H9 (cell line): ENCODE measurements around the gene PDXK. TPM values are rescaled to one million over a fixed set of nuclear protein-coding genes. Genes with fewer than 3 reads are reported as not detected.

Source experiments
- DNase-seq: peaks from one replicate; pipeline ENCODE4 v3.0.0-alpha.2; 2017
- H2AFZ ChIP-seq: one replicate; pipeline ENCODE4 v1.6.1; 2013; ENCODE audit warnings: mild to moderate bottlenecking, low read length, control low read depth, moderate library complexity
- H2AK5ac ChIP-seq: 2 replicates; pipeline ENCODE4 v1.6.1; 2013; ENCODE audit warnings: low read length, control low read depth, mixed read lengths; ENCODE audit not compliant: insufficient read length
- H2BK120ac ChIP-seq: one replicate; pipeline ENCODE4 v1.6.1; 2013; ENCODE audit warnings: low read depth, mild to moderate bottlenecking, low read length, control low read depth, inconsistent platforms; ENCODE audit not compliant: poor library complexity, severe bottlenecking
- H2BK12ac ChIP-seq: 2 replicates; pipeline ENCODE4 v1.6.1; 2013; ENCODE audit warnings: low read length, control low read depth, mixed read lengths, low read depth; ENCODE audit not compliant: insufficient read length
- H2BK15ac ChIP-seq: 2 replicates; pipeline ENCODE4 v1.6.1; 2013; ENCODE audit warnings: low read depth, low read length, control low read depth
- H2BK20ac ChIP-seq: one replicate; pipeline ENCODE4 v1.6.1; 2013; ENCODE audit warnings: low read depth, mild to moderate bottlenecking, low read length, control low read depth, inconsistent platforms; ENCODE audit not compliant: poor library complexity, severe bottlenecking
- H2BK5ac ChIP-seq: 2 replicates; pipeline ENCODE4 v1.6.1; 2013; ENCODE audit warnings: low read length, control low read depth, mixed read lengths; ENCODE audit not compliant: insufficient read length
- H3K14ac ChIP-seq: 2 replicates; pipeline ENCODE4 v1.6.1; 2013; ENCODE audit warnings: low read length, control low read depth; ENCODE audit not compliant: insufficient read depth
- H3K18ac ChIP-seq: 2 replicates; pipeline ENCODE4 v1.6.1; 2013; ENCODE audit warnings: low read depth, mild to moderate bottlenecking, mixed read lengths, low read length, control low read depth; ENCODE audit not compliant: insufficient read length
- H3K23ac ChIP-seq: 2 replicates; pipeline ENCODE4 v1.6.1; 2013; ENCODE audit warnings: low read length, control low read depth, mixed read lengths, low read depth; ENCODE audit not compliant: insufficient read length
- H3K23me2 ChIP-seq: 2 replicates; pipeline ENCODE4 v1.6.1; 2013; ENCODE audit warnings: low read depth, mild to moderate bottlenecking, mixed read lengths, low read length, control low read depth; ENCODE audit not compliant: insufficient read length, poor library complexity, severe bottlenecking
- H3K27ac ChIP-seq: 2 replicates; pipeline ENCODE4 v1.5.1; 2013; ENCODE audit warnings: low read length, control low read depth, mixed read lengths, low read depth; ENCODE audit not compliant: insufficient read length
- H3K27me3 ChIP-seq: 2 replicates; pipeline ENCODE4 v1.6.1; 2013; ENCODE audit warnings: low read length, control low read depth, inconsistent platforms; ENCODE audit not compliant: insufficient read depth
- H3K4ac ChIP-seq: 2 replicates; pipeline ENCODE4 v1.6.1; 2013; ENCODE audit warnings: low read depth, mild to moderate bottlenecking, control low read depth, inconsistent platforms, low read length, moderate library complexity
- H3K4me1 ChIP-seq: 2 replicates; pipeline ENCODE4 v1.6.1; 2013; ENCODE audit warnings: low read length, control low read depth, inconsistent platforms; ENCODE audit not compliant: insufficient read depth
- H3K4me2 ChIP-seq: 2 replicates; pipeline ENCODE4 v1.6.1; 2013; ENCODE audit warnings: low read length, control low read depth, mixed read lengths; ENCODE audit not compliant: insufficient read length, insufficient read depth
- H3K56ac ChIP-seq: 2 replicates; pipeline ENCODE4 v1.6.1; 2013; ENCODE audit warnings: low read depth, mild to moderate bottlenecking, mixed read lengths, low read length, control low read depth; ENCODE audit not compliant: insufficient read length
- H3K79me1 ChIP-seq: 2 replicates; pipeline ENCODE4 v1.6.1; 2013; ENCODE audit warnings: low read depth, mild to moderate bottlenecking, moderate library complexity, low read length, control low read depth, inconsistent platforms; ENCODE audit not compliant: insufficient read depth, poor library complexity, severe bottlenecking
- H3K79me2 ChIP-seq: 2 replicates; pipeline ENCODE4 v1.6.1; 2013; ENCODE audit warnings: low read length, control low read depth, inconsistent platforms; ENCODE audit not compliant: insufficient read depth
- H3K9ac ChIP-seq: 2 replicates; pipeline ENCODE4 v1.6.1; 2013; ENCODE audit warnings: low read length, control low read depth, mixed read lengths; ENCODE audit not compliant: insufficient read length; ENCODE audit errors: extremely low read depth
- H3K9me3 ChIP-seq: one replicate; pipeline ENCODE4 v1.6.1; 2013; ENCODE audit warnings: low read depth, low read length, inconsistent platforms; ENCODE audit not compliant: control insufficient read depth
- H3T11ph ChIP-seq: one replicate; pipeline ENCODE4 v1.6.1; 2013; ENCODE audit warnings: mild to moderate bottlenecking, low read length, control low read depth, inconsistent platforms
- H4K20me1 ChIP-seq: one replicate; pipeline ENCODE4 v1.6.1; 2013; ENCODE audit not compliant: control insufficient read depth, insufficient read length, insufficient read depth
- H4K5ac ChIP-seq: 2 replicates; pipeline ENCODE4 v1.6.1; 2013; ENCODE audit warnings: low read depth, mild to moderate bottlenecking, mixed read lengths, low read length, control low read depth; ENCODE audit not compliant: insufficient read length
- H4K8ac ChIP-seq: replicated peaks from 2 replicates; pipeline ENCODE4 v1.6.1; 2013; ENCODE audit warnings: low read length, control low read depth, mixed read lengths, low read depth; ENCODE audit not compliant: insufficient read length
- H4K91ac ChIP-seq: 2 replicates; pipeline ENCODE4 v1.6.1; 2013; ENCODE audit warnings: low read depth, mild to moderate bottlenecking, moderate library complexity, mixed read lengths, low read length, control low read depth; ENCODE audit not compliant: insufficient read length
- H3K27ac Mint-ChIP-seq, 3 experiments: 2 replicates in 2 of 3; 3 replicates in 1 of 3; pipeline ENCODE4 v1.8.0; 2020 to 2021; ENCODE audit warnings: mixed read lengths in 3 of 3, mild to moderate bottlenecking in 1 of 3, moderate library complexity in 1 of 3
- H3K27me3 Mint-ChIP-seq: 2 replicates; pipeline ENCODE4 v1.8.0; 2021; ENCODE audit warnings: low read depth, mild to moderate bottlenecking, moderate library complexity, mixed read lengths
- H3K36me3 Mint-ChIP-seq, 3 experiments: 2 replicates in 2 of 3; 3 replicates in 1 of 3; pipeline ENCODE4 v1.8.0; 2020 to 2021; ENCODE audit warnings: low read depth in 3 of 3, mixed read lengths in 3 of 3; ENCODE audit not compliant: insufficient read depth in 1 of 3
- H3K4me1 Mint-ChIP-seq, 2 experiments: 2 replicates each; pipeline ENCODE4 v1.8.0; 2020; ENCODE audit warnings: mixed read lengths in 2 of 2
- H3K4me3 Mint-ChIP-seq, 2 experiments: 2 replicates in 1 of 2; 3 replicates in 1 of 2; pipeline ENCODE4 v1.8.0; 2020 to 2021; ENCODE audit warnings: mild to moderate bottlenecking in 2 of 2, mixed read lengths in 2 of 2, moderate library complexity in 1 of 2
- H3K9me3 Mint-ChIP-seq, 2 experiments: 2 replicates in 1 of 2; 3 replicates in 1 of 2; pipeline ENCODE4 v1.8.0; 2020; ENCODE audit warnings: mild to moderate bottlenecking in 2 of 2, mixed read lengths in 2 of 2, moderate library complexity in 1 of 2
- WGBS: extraction: QIAGEN DNeasy Blood & Tissue Kit; methylation state at CpG from one replicate; pipeline ENCODE4 v1.1.7; 2013; ENCODE audit warnings: missing lambda C conversion rate, low lambda C conversion rate, mixed read lengths; ENCODE audit not compliant: insufficient read length; ENCODE audit errors: extremely low coverage; 5-methylcytosine and 5-hydroxymethylcytosine counted together
- total RNA-seq: library from RNA; stranded (reverse); gene quantifications from 2 replicates; pipeline ENCODE4 v1.2.1, GENCODE V29; 2021
- TF ChIP-seq, protein P1 (sequence below): fragments of 200-600 bp; sonication (generic); conservative IDR thresholded peaks from 3 replicates; pipeline ENCODE4 v1.8.0; 2021; ENCODE audit warnings: antibody characterized with exemption, mild to moderate bottlenecking

PDXK gene
- total RNA-seq, 1 experiment from 2014 or later = 109 TPM

GRCh38 chr21:43716376-43717165, 2.4 kb upstream of the PDXK start:
- Histone ChIP-seq H3K18ac (no peak overlapping the region), H2BK5ac (no peak overlapping the region), H4K20me1 (no peaks in the 10 kb centered on the region), H3K9ac (no peak overlapping the region), H4K8ac (no peak overlapping the region), H3K27ac (no peak overlapping the region), H4K5ac (no peak overlapping the region), H3T11ph (no peak overlapping the region), H2AFZ (no peak overlapping the region), H2BK15ac (no peak overlapping the region), H3K4me2 (no peak overlapping the region), H3K4ac (no peak overlapping the region), H2BK20ac (no peak overlapping the region), H4K91ac (no peak overlapping the region), H2BK120ac (no peak overlapping the region), H2BK12ac (no peak overlapping the region), H3K79me1 (no peaks in the 10 kb centered on the region), H3K4me1 (peaks cover 2% of the 10 kb centered on the region; the same call in 1 of the 2 replicates), H3K56ac (no peak overlapping the region), H3K14ac (no peak overlapping the region), H2AK5ac (no peak overlapping the region), H3K79me2 (peaks cover 7% of the 10 kb centered on the region; the same call in 1 of the 2 replicates), H3K27me3 (no peaks in the 10 kb centered on the region; the same call in 1 of the 2 replicates), H3K9me3 (no peaks in the 10 kb centered on the region), H3K23ac (no peak overlapping the region), H3K23me2 (peaks cover 8% of the 10 kb centered on the region)
- DNase-seq = no peak
- whole genome bisulfite sequencing = no CpG with 5 or more reads among the region's 12 CpGs
- TF ChIP-seq, protein P1, sequence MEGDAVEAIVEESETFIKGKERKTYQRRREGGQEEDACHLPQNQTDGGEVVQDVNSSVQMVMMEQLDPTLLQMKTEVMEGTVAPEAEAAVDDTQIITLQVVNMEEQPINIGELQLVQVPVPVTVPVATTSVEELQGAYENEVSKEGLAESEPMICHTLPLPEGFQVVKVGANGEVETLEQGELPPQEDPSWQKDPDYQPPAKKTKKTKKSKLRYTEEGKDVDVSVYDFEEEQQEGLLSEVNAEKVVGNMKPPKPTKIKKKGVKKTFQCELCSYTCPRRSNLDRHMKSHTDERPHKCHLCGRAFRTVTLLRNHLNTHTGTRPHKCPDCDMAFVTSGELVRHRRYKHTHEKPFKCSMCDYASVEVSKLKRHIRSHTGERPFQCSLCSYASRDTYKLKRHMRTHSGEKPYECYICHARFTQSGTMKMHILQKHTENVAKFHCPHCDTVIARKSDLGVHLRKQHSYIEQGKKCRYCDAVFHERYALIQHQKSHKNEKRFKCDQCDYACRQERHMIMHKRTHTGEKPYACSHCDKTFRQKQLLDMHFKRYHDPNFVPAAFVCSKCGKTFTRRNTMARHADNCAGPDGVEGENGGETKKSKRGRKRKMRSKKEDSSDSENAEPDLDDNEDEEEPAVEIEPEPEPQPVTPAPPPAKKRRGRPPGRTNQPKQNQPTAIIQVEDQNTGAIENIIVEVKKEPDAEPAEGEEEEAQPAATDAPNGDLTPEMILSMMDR = no peak
- Mint-ChIP-seq H3K4me3 (no peak overlapping the region), H3K27me3 (peaks cover 20% of the 10 kb centered on the region), H3K27ac (no peak overlapping the region), H3K4me1 (peaks cover 21 to 28% of the 10 kb centered on the region in 2 experiments), H3K9me3 (no peaks in the 10 kb centered on the region; a peak in 1 of 5 replicates), H3K36me3 (peaks cover 0 to 4% (median 0%) of the 10 kb centered on the region in 3 experiments; a peak in 2 of 7 replicates)
